KMS-11 (cell line): ENCODE measurements around the gene PRCC.
A peak's percentile ranks its signal among the peaks of the same experiment; 100 is the strongest.

Experiments
- H2AFZ ChIP-seq: fragments of 200-600 bp; sonication (generic); 2 replicates; pipeline ENCODE4 v1.6.1; 2016; ENCODE audit warnings: antibody characterized with exemption, mixed run types, low read depth
- H3K27ac ChIP-seq: fragments of 200-600 bp; sonication (generic); 2 replicates; pipeline ENCODE4 v1.6.1; 2016; ENCODE audit warnings: mild to moderate bottlenecking, mixed run types
- H3K27me3 ChIP-seq: fragments of 200-600 bp; sonication (generic); 2 replicates; pipeline ENCODE4 v1.6.1; 2017; ENCODE audit warnings: mild to moderate bottlenecking, low read depth, mixed run types, moderate library complexity; ENCODE audit not compliant: insufficient read depth
- H3K36me3 ChIP-seq: fragments of 200-600 bp; sonication (generic); 2 replicates; pipeline ENCODE4 v1.6.1; 2017; ENCODE audit warnings: mild to moderate bottlenecking, mixed run types; ENCODE audit not compliant: insufficient read depth
- H3K4me1 ChIP-seq: fragments of 200-600 bp; sonication (generic); 2 replicates; pipeline ENCODE4 v1.6.1; 2016; ENCODE audit warnings: mild to moderate bottlenecking, low read depth, mixed run types; ENCODE audit not compliant: poor library complexity, severe bottlenecking
- H3K4me2 ChIP-seq: fragments of 200-600 bp; sonication (generic); 2 replicates; pipeline ENCODE4 v1.7.0; 2016; ENCODE audit warnings: mild to moderate bottlenecking, mixed run types
- H3K4me3 ChIP-seq: fragments of 200-600 bp; sonication (generic); IDR thresholded peaks from 2 replicates; pipeline ENCODE4 v1.6.1; 2017; ENCODE audit warnings: low read depth, low read length, mixed read lengths; ENCODE audit not compliant: insufficient read depth
- H3K79me2 ChIP-seq: fragments of 200-600 bp; sonication (generic); 2 replicates; pipeline ENCODE4 v1.6.1; 2016; ENCODE audit warnings: low read depth, mixed run types; ENCODE audit not compliant: insufficient read depth
- H3K9ac ChIP-seq: fragments of 200-600 bp; sonication (generic); 2 replicates; pipeline ENCODE4 v1.6.1; 2016; ENCODE audit warnings: mild to moderate bottlenecking, mixed run types
- H4K20me1 ChIP-seq: fragments of 200-600 bp; sonication (generic); 2 replicates; pipeline ENCODE4 v1.6.1; 2016; ENCODE audit warnings: mild to moderate bottlenecking, mixed run types; ENCODE audit not compliant: insufficient read depth
- CTCF ChIP-seq: fragments of 200-600 bp; sonication (generic); conservative IDR thresholded peaks from 2 replicates; pipeline ENCODE4 v1.6.1; 2017; ENCODE audit warnings: low read depth, mild to moderate bottlenecking, antibody characterized with exemption, low read length, moderate library complexity, mixed read lengths

The PRCC gene

DNA sequence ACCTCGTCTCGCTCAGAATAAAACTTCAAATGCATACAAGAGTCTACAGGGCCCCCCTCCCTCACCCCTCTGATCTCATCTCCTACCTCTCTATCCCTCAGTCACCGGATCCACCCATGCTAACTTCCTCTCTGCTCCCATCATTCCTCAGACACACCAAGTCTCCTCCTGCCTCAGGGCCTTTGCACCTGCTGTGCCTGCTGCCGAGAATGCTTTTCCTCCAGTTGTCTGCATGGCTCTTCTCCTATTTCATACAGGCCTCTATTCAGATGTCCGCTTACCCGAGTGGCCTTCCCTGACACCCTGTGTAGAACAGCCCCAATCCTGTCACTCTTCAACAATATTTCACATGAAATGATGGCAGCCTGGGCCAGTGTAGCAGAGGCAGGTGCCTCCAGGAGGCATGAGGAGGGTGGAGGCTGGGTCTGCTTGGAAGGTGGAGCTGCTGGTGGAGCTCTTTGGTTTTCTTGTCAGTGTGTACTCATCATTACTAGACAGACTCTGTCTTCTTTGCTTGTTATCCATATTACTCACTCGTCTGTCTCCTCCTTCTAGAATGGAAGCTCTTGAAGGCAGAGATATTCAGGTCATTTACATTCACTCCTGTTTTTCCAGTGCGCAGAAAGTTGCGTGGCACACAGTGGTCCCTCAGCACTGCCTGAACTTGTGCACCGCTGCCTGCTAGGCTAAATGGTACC, 45.1 kb downstream of the PRCC start:
- Histone ChIP-seq H3K79me2 (no peaks in the 10 kb centered on the region), H4K20me1 (no peaks in the 10 kb centered on the region), H3K4me3 (no peak overlapping the region), H3K4me2 (no peak overlapping the region), H3K9ac (no peak overlapping the region), H3K36me3 (no peaks in the 10 kb centered on the region), H3K27me3 (peaks cover 5% of the 10 kb centered on the region; the same call in 1 of the 2 replicates), H2AFZ (no peak overlapping the region), H3K4me1 (peaks cover 11% of the 10 kb centered on the region), H3K27ac (no peak overlapping the region)
- no peak for TF ChIP-seq CTCF

- Histone ChIP-seq H2AFZ (peak overlapping the region; percentile 44), H3K4me1 (peaks cover 9% of the 10 kb centered on the region), H3K36me3 (no peaks in the 10 kb centered on the region), H3K4me2 (peak overlapping the region; percentile 23; the same call in 1 of the 2 replicates), H3K27me3 (peaks cover 5% of the 10 kb centered on the region; the same call in 1 of the 2 replicates), H3K4me3 (peak overlapping the region; percentile 51), H4K20me1 (no peaks in the 10 kb centered on the region), H3K9ac (peak overlapping the region; percentile 36; the same call in 1 of the 2 replicates), H3K27ac (no peak overlapping the region), H3K79me2 (no peaks in the 10 kb centered on the region)
- TF ChIP-seq CTCF, result no peak
These were observed 46.0 kb downstream of the PRCC start for GRCh38 chr1:156813298-156813697.

DNA sequence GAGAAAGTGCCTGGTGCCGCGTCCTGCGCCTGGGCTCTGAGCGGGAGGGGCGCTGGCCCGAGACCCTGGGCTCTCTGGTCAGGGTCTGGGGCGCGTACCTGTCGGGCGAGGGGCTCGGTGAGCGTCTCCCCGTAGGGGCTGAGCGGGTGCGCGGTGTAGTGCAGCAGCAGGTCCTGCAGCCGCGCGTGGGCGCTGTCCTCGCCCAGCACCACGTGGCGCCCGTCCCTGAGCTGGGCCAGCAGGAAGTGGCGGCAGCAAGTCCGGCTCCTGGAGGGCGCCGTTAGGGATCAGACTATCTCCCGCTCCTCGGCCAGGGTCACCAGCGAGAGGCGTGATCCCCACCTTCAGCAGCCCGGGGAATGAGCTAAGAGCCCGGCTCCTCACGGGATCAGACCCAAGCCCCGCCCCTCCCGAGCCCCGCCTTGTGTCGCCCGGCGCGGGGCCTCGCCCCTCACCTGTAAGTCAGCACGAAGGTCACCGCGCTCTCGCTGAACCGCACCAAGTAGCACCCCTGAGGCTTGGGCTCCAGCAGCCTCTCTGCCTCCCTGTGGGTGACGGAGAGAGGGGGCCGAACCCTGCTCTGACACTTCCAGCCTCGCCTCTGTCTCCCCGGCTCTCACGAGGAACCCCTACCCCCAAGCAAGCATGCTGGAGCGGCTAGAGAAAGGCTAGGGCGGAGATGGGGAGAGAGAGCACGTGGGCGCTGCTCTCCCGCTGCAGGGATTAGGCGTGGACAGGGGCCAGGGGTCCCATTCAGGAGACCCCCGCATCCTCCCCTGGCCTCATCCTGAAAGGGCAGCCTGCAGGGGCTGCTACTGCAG, 46.6 kb downstream of the PRCC start:
- peak; percentile 40 for TF ChIP-seq CTCF
- H3K79me2 ChIP-seq, result no peaks in the 10 kb centered on the region
- H2AFZ ChIP-seq, result peak overlapping the region; percentile 44
- peaks cover 9% of the 10 kb centered on the region for H3K4me1 ChIP-seq
- H3K4me2 ChIP-seq, result peak overlapping the region; percentile 23; the same call in 1 of the 2 replicates
- H3K27ac ChIP-seq, result no peak overlapping the region
- H3K9ac ChIP-seq, result peak overlapping the region; percentile 36; the same call in 1 of the 2 replicates
- H3K36me3 ChIP-seq, result no peaks in the 10 kb centered on the region
- H3K4me3 ChIP-seq, result peak overlapping the region; percentile 51
- peaks cover 5% of the 10 kb centered on the region; the same call in 1 of the 2 replicates for H3K27me3 ChIP-seq
- H4K20me1 ChIP-seq, result no peaks in the 10 kb centered on the region

- no peaks in the 10 kb centered on the region for H3K79me2 ChIP-seq
- peak overlapping the region; percentile 23; the same call in 1 of the 2 replicates for H3K4me2 ChIP-seq
- H3K27me3 ChIP-seq, result peaks cover 5% of the 10 kb centered on the region; the same call in 1 of the 2 replicates
- TF ChIP-seq CTCF, result no peak
- H3K4me1 ChIP-seq, result peaks cover 9% of the 10 kb centered on the region
- H4K20me1 ChIP-seq, result no peaks in the 10 kb centered on the region
- no peak overlapping the region for H3K27ac ChIP-seq
- no peaks in the 10 kb centered on the region for H3K36me3 ChIP-seq
- H2AFZ ChIP-seq, result peak overlapping the region; percentile 44
- peak overlapping the region; percentile 36; the same call in 1 of the 2 replicates for H3K9ac ChIP-seq
- H3K4me3 ChIP-seq, result no peak overlapping the region
These were observed 47.4 kb downstream of the PRCC start for GRCh38 chr1:156814571-156815260.
